ENCODE measurements around the gene PXDN. TPM values are rescaled to one million over a fixed set of nuclear protein-coding genes. Genes with fewer than 3 reads are reported as not detected.
A peak's percentile ranks its signal among the peaks of the same experiment; 100 is the strongest.
"Not testable (repeated sequence)": the region's sequence is repeated elsewhere in the genome, so short reads cannot be mapped to it uniquely, and the experiment has no call there.

The PXDN gene
- total RNA-seq, 1 donor from 2014 or later = 459 TPM

GRCh38 chr2:1705557-1706076 lies 38.7 kb downstream of the PXDN start:
- no peaks in the 10 kb centered on the region for H3K9me3 Mint-ChIP-seq (ENCODE audit: unreplicated experiment)
- peaks cover 11% of the 10 kb centered on the region for H3K36me3 Mint-ChIP-seq (ENCODE audit: unreplicated experiment)
- peak overlapping the region; percentile 31 for H3K27ac Mint-ChIP-seq (ENCODE audit: unreplicated experiment)
- peak; percentile 82 for DNase-seq (ENCODE audit: extremely low spot score, unreplicated experiment)
- no peak overlapping the region for H3K4me3 Mint-ChIP-seq (ENCODE audit: unreplicated experiment)
- TF ChIP-seq CTCF (IDR thresholded peaks at IDR 0.05) = no peak
- H3K27me3 Mint-ChIP-seq (ENCODE audit: unreplicated experiment) = no peaks in the 10 kb centered on the region
- H3K4me1 Mint-ChIP-seq (ENCODE audit: unreplicated experiment) = peaks cover 58% of the 10 kb centered on the region

DNA sequence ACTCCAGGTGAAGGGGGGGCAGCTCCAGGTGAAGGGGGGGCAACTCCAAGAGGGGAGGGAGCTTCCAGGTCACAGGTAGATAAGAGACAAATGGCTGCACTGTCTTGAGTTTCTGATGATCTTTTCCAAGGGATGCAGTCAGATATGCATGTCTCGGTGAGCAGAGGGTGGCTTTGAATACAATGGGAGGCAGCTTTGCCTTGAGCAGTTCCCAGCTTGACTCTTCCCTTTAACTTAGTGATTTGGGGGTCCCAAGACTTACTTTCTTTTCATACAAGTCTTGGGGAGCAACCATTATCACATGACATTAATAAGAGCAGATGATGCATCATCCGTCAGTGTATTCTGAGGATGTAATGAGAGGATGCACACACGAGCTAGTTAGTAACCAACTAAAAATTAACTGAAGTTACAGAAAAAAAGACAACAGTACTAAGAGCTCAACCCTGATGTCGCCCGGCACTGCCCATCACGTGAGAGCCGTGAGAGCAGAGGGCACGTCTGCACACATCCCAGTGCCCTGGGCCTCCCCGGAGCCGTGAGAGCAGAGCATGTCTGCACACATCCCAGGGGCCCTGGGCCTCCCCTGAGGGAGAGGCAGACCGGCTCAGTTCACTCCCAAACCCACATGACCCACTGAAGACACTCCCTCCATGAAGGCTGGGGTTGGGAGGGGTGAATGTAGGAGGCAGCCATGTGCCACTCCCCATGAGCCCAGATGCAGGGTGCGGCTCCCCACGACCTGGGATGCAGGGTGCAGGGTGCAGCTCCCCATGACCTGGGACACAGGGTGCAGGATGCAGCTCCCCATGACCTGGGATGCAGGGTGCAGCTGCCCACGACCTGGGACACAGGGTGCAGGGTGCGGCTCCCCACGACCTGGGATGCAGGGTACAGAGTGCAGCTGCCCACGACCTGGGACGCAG lies 39.4 kb downstream of the PXDN start:
- TF ChIP-seq CTCF (IDR thresholded peaks at IDR 0.05) = no peak
- Mint-ChIP-seq H3K9me3 (ENCODE audit: unreplicated experiment) (no peaks in the 10 kb centered on the region), H3K36me3 (ENCODE audit: unreplicated experiment) (peaks cover 11% of the 10 kb centered on the region), H3K27me3 (ENCODE audit: unreplicated experiment) (no peaks in the 10 kb centered on the region), H3K4me1 (ENCODE audit: unreplicated experiment) (peaks cover 57% of the 10 kb centered on the region), H3K27ac (ENCODE audit: unreplicated experiment) (peak overlapping the region; percentile 66), H3K4me3 (ENCODE audit: unreplicated experiment) (peak overlapping the region; percentile 10)
- peak; percentile 86 for DNase-seq (ENCODE audit: extremely low spot score, unreplicated experiment)

- no peak for TF ChIP-seq CTCF (IDR thresholded peaks at IDR 0.05)
- Mint-ChIP-seq H3K36me3 (ENCODE audit: unreplicated experiment) (peaks cover 10% of the 10 kb centered on the region), H3K9me3 (ENCODE audit: unreplicated experiment) (no peaks in the 10 kb centered on the region), H3K27ac (ENCODE audit: unreplicated experiment) (peak overlapping the region; percentile 38), H3K27me3 (ENCODE audit: unreplicated experiment) (no peaks in the 10 kb centered on the region), H3K4me3 (ENCODE audit: unreplicated experiment) (no peak overlapping the region), H3K4me1 (ENCODE audit: unreplicated experiment) (peaks cover 45% of the 10 kb centered on the region)
- DNase-seq (ENCODE audit: extremely low spot score, unreplicated experiment) = no peak
Measured at GRCh38 chr2:1702186-1702565, 42.1 kb downstream of the PXDN start.

DNA sequence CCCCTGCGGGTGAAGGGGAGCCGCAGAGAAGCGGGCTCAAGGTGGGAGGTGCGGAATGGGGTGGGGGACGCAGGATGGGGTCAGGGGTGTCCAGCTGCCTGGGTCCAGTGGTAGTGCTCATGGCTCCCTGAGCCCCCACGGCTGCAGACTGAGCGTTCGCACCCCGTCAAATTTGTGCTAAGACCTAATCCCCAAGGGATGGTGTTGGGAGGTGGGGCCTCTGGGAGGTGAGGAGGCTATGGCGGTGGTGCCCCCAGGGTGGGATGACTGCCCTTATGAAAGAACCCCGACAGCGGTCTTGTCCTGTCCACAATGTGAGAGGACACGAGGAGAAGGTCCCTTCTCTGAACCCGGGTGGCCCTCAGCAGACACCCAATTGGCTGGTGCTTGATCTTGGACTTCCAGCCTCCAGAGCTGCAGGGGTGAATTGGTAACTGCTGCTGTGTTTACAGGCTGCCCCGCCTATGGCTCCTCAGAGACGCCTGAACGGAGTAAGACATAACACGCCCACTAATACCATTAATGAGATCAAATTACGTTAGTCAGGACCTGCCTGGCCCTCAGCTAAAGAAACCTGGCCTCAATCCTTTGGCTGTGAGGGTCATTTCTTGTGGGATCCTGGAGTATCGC lies 42.6 kb downstream of the PXDN start:
- Mint-ChIP-seq H3K36me3 (ENCODE audit: unreplicated experiment) (peaks cover 10% of the 10 kb centered on the region), H3K4me1 (ENCODE audit: unreplicated experiment) (peaks cover 45% of the 10 kb centered on the region), H3K9me3 (ENCODE audit: unreplicated experiment) (no peaks in the 10 kb centered on the region), H3K27ac (ENCODE audit: unreplicated experiment) (peak overlapping the region; percentile 71), H3K4me3 (ENCODE audit: unreplicated experiment) (no peak overlapping the region), H3K27me3 (ENCODE audit: unreplicated experiment) (no peaks in the 10 kb centered on the region)
- no peak for TF ChIP-seq CTCF (IDR thresholded peaks at IDR 0.05)
- DNase-seq (ENCODE audit: extremely low spot score, unreplicated experiment) = no peak

- no peak for TF ChIP-seq CTCF (IDR thresholded peaks at IDR 0.05)
- peak overlapping the region; percentile 71 for H3K27ac Mint-ChIP-seq (ENCODE audit: unreplicated experiment)
- H3K36me3 Mint-ChIP-seq (ENCODE audit: unreplicated experiment) = peaks cover 12% of the 10 kb centered on the region
- no peaks in the 10 kb centered on the region for H3K27me3 Mint-ChIP-seq (ENCODE audit: unreplicated experiment)
- no peak overlapping the region for H3K4me3 Mint-ChIP-seq (ENCODE audit: unreplicated experiment)
- DNase-seq (ENCODE audit: extremely low spot score, unreplicated experiment) = no peak
- H3K4me1 Mint-ChIP-seq (ENCODE audit: unreplicated experiment) = peaks cover 45% of the 10 kb centered on the region
- H3K9me3 Mint-ChIP-seq (ENCODE audit: unreplicated experiment) = no peaks in the 10 kb centered on the region
Measured at GRCh38 chr2:1701020-1701419, 43.3 kb downstream of the PXDN start.

DNA sequence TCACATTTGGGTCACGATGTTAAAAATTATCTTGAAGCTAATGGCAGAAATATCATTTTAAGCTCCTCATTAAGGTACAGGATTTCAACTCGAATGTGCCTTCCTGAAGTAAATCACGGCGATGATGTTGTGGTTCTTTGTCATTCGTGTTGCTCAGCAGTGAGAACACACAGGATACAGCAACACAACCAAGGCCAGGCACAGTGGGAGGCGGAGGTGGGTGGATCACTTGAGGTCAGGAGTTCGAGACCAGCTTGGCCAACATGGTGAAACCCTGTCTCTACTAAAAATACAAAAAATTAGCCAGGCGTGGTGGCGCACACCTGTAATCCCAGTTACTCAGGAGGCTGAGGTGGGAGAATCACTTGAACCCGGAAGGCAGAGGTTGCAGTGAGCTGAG lies 43.9 kb downstream of the PXDN start:
- H3K27me3 Mint-ChIP-seq (ENCODE audit: unreplicated experiment); H3K9me3 Mint-ChIP-seq (ENCODE audit: unreplicated experiment); DNase-seq (ENCODE audit: extremely low spot score, unreplicated experiment); H3K4me3 Mint-ChIP-seq (ENCODE audit: unreplicated experiment); H3K27ac Mint-ChIP-seq (ENCODE audit: unreplicated experiment): not testable (repeated sequence)
- Mint-ChIP-seq H3K36me3 (ENCODE audit: unreplicated experiment) (peaks cover 12% of the 10 kb centered on the region), H3K4me1 (ENCODE audit: unreplicated experiment) (peaks cover 42% of the 10 kb centered on the region)

Data from osteocyte (in vitro differentiated cells).